ENCODE data around the gene PLXND1.
A peak's percentile ranks its signal among the peaks of the same experiment; 100 is the strongest.

PLXND1 gene

GRCh38 chr3:129603991-129604749 is 2.3 kb downstream of the PLXND1 start:
- peak overlapping the region; percentile 94 to 98 for H3K27ac ChIP-seq
- no peak for DNase-seq (ENCODE audit: low spot score)
- TF ChIP-seq CTCF (IDR thresholded peaks at IDR 0.05), result no peak
- H3K4me3 ChIP-seq, result peak overlapping the region; percentile 92

DNA sequence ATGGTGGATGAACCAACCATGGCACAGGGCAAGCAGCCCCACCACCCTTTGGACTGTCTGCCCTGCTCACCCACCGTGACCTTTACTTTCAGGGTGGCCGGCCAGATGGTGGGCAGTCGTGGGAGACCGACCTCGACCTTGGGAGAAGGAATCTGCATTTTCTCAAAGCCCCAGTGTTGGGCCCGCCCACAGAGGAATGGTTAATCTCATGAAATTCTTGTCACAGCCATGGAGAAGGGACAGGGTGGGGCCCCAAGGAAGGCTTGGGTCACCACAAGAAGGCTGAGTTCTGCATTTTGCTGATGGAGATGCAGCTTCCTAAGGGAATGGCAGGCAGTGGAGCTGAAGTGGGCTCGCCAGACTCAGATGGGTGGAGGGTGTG is 2.9 kb downstream of the PLXND1 start:
- TF ChIP-seq CTCF (IDR thresholded peaks at IDR 0.05), result no peak
- no peak for DNase-seq (ENCODE audit: low spot score)
- Histone ChIP-seq H3K4me3 (peak overlapping the region; percentile 92), H3K27ac (peak overlapping the region; percentile 94 to 98)

DNA sequence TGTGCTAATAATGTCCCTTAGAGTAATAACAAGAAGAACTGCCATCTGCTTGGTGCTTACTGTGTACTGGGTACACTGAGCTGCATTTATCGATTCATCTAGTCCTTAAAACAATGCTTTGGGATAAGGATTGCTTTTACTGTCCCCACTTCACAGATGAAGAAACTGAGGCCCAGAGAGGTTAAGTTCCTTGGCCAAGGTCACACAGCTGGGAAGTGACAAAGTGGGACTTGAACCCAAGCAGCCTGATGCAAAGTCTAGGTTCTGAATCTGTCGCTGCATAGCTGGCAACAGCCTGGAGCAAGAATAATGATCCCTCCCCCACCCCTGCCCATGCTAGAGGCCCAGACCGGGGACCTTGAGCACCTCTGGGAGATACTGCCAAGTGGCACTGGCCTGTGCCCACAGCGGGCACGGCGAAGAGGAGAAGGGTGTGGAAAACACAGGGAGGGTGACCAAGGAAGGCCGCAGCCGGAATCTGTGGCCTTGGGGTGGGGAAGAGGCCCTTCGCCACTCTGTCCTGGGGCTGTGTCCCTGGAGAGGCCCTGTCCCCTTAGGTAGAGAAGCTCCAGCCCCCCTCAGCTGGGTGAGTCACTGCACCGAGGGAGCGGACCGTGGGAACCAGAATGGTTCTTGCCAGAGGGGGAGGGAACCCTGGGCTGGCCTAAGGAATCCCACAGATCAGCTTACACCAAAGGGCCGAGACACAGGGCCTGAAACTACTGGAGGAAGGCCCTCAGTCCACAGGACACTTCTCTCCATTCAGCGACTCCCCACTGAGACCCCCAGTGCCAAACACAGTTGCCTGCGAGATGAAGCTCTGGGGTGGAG is 3.5 kb downstream of the PLXND1 start:
- no peak for TF ChIP-seq CTCF (IDR thresholded peaks at IDR 0.05)
- DNase-seq (ENCODE audit: low spot score), result peak; percentile 94
- Histone ChIP-seq H3K27ac (peak overlapping the region; percentile 94 to 98), H3K4me3 (peak overlapping the region; percentile 92)

DNA sequence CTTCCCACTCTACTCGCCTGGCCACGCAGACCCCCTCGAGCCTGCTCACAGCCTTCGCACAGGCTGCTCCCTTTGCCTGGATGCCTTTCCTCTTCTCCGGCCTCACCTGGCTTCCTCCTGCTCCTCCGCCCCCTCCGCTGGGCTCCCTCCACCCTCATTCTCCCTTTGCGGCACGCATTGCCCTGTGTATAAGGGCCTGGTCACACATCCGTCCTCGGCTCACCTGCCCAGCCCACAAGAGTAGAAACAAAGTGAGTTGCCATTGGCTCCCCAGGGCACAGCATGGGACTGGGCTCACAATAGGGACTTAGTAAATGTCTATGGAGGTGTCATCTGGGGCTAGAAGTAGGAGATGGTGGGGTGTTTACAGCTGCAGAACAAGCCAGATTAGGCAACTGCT is 4.2 kb downstream of the PLXND1 start:
- peak overlapping the region; percentile 94 to 98 for H3K27ac ChIP-seq
- TF ChIP-seq CTCF (IDR thresholded peaks at IDR 0.05), result no peak
- H3K4me3 ChIP-seq, result peak overlapping the region; percentile 92
- no peak for DNase-seq (ENCODE audit: low spot score)

DNA sequence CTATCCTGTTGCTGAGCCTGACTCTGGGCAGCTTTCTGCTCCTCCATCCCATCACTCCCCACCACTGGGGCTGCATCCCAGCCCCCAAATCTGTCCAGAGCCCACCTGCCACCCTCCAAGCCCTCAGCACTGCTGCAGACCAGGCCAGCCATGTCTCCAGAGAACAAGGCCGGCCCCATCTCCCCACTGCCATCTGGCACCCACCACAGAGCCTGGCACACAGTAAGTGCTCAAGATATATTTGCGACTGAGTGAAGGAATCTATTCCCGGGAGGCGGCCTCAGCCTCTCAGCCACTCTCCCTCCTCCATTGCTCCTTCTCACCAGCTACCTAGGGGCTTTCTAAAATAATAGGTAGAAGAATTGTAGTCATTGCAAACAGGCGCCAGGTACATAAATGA is 4.8 kb downstream of the PLXND1 start:
- no peak for TF ChIP-seq CTCF (IDR thresholded peaks at IDR 0.05)
- no peak for DNase-seq (ENCODE audit: low spot score)
- peak overlapping the region; percentile 94 to 98 for H3K27ac ChIP-seq
- H3K4me3 ChIP-seq, result peak overlapping the region; percentile 92

DNA sequence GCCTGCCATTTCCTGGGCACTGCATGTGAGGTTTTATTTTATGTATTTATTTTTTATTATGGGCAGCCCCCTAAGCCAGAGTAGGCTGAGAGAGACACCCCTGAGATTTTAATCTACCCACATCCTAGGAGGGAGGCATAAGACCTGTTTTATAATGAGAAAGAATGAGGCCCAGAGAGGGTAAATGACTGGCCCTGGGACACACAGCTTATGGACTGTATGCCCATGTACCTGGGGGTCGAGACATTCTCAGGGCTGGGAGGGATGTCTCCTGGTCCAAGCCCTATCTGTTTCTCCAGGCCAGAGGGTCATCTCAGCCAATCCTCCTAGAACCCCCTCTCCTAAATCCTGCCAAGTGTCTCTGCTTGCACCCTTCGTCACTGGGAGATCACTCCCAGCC is 6.1 kb downstream of the PLXND1 start:
- Histone ChIP-seq H3K27ac (peak overlapping the region; percentile 79 to 98), H3K4me3 (no peak overlapping the region)
- TF ChIP-seq CTCF (IDR thresholded peaks at IDR 0.05), result no peak
- no peak for DNase-seq (ENCODE audit: low spot score)
